Erythroblast (primary cell): Measurements from ENCODE around the gene IL18.

Experiments used
- GATA1 ChIP-seq: IDR thresholded peaks from 2 replicates; pipeline ENCODE4 v1.6.1; 2011; ENCODE audit warnings: low read depth, mild to moderate bottlenecking, control low read depth, low read length, moderate library complexity
- POLR2A ChIP-seq: IDR thresholded peaks from 2 replicates; pipeline ENCODE4 v1.6.1; 2011; ENCODE audit warnings: mild to moderate bottlenecking, low read length

GRCh38 chr11:112128483-112129121 lies 35.3 kb downstream of the IL18 start:
- TF ChIP-seq POLR2A = no peak
- TF ChIP-seq GATA1 = no peak
